Activated CD4-positive, alpha-beta memory T cell treated with anti-CD3 and anti-CD28 coated beads, Interleukin-2, amount 10 ng/mL, durations not matched to agents 7 days and 5 days (primary cell): Measurements from ENCODE around the gene ACAT1. TPM values are rescaled to one million over a fixed set of nuclear protein-coding genes. Genes with fewer than 3 reads are reported as not detected.

ENCODE experiments used
- CTCF ChIA-PET: fragments of 350-600 bp; sonication (Branson Sonifier 250); formaldehyde crosslinking; loops from one replicate; lab custom pipeline; 2021; ENCODE audit warnings: antibody characterized with exemption, inconsistent platforms; lab: Charles Lee
- POLR2A ChIA-PET: fragments of 350-600 bp; sonication (Branson Sonifier 250); formaldehyde crosslinking; loops from one replicate; lab custom pipeline; 2021; ENCODE audit warnings: antibody characterized with exemption; lab: Charles Lee
- DNase-seq: peaks from one replicate; pipeline ENCODE4 v3.0.0-alpha.2; 2020
- H3K27ac Mint-ChIP-seq: one replicate; pipeline ENCODE4 v1.8.0; 2021; ENCODE audit warnings: mild to moderate bottlenecking, mixed read lengths
- H3K27me3 Mint-ChIP-seq: one replicate; pipeline ENCODE4 v1.8.0; 2021; ENCODE audit warnings: mixed read lengths
- H3K36me3 Mint-ChIP-seq: one replicate; pipeline ENCODE4 v1.8.0; 2021; ENCODE audit warnings: low read depth, mixed read lengths
- H3K4me1 Mint-ChIP-seq: one replicate; pipeline ENCODE4 v1.8.0; 2021; ENCODE audit warnings: mixed read lengths
- H3K4me3 Mint-ChIP-seq: one replicate; pipeline ENCODE4 v1.8.0; 2021; ENCODE audit warnings: mild to moderate bottlenecking, mixed read lengths
- H3K9me3 Mint-ChIP-seq: one replicate; pipeline ENCODE4 v1.8.0; 2021; ENCODE audit warnings: mixed read lengths
- total RNA-seq, 2 experiments: library from RNA; stranded (reverse); gene quantifications; one replicate each; pipeline ENCODE4 v1.2.3, GENCODE V29; 2021

The ACAT1 gene
- total RNA-seq = 10 to 100 TPM; 46.2 to 55.1 TPM

- ChIA-PET CTCF (interaction anchor here (0.6 to 1.6 kb wide), 4 partner anchors 40 to 199 kb away, joined by 3 to 5 read pairs (median 4); partner anchors contain the start of gene CUL5), POLR2A (interaction anchor here (0.8 to 2.3 kb wide), 7 partner anchors 9 to 116 kb away, joined by 3 to 8 read pairs (median 5); partner anchors contain the start of genes ATM, CUL5 and NPAT)
- Mint-ChIP-seq H3K36me3 (peaks cover 22% of the 10 kb centered on the region), H3K4me3 (peak within 1 kb of the TSS; percentile 87), H3K27ac (peak within 1 kb of the TSS; percentile 67), H3K4me1 (peaks cover 53% of the 10 kb centered on the region), H3K9me3 (no peaks in the 10 kb centered on the region), H3K27me3 (no peaks in the 10 kb centered on the region)
- DNase-seq = peak; percentile 96
Measured at GRCh38 chr11:108121274-108122155, at the start of gene ACAT1. Gene ACAT1 (plus strand): TSS chr11:108121567. CDS start chr11:108121607, 40 bp downstream.

- no peaks in the 10 kb centered on the region for H3K4me1 Mint-ChIP-seq
- no peak for DNase-seq
- H3K36me3 Mint-ChIP-seq = peaks cover 38% of the 10 kb centered on the region
- ChIA-PET CTCF (no interaction called here), POLR2A (no interaction called here)
- no peak overlapping the region for H3K27ac Mint-ChIP-seq
- H3K4me3 Mint-ChIP-seq = no peak overlapping the region
- H3K9me3 Mint-ChIP-seq = no peaks in the 10 kb centered on the region
- H3K27me3 Mint-ChIP-seq = no peaks in the 10 kb centered on the region
Measured at GRCh38 chr11:108084811-108085210, 36.6 kb upstream of the ACAT1 start.

- no peaks in the 10 kb centered on the region for H3K27me3 Mint-ChIP-seq
- peaks cover 31% of the 10 kb centered on the region for H3K36me3 Mint-ChIP-seq
- no peak for DNase-seq
- H3K9me3 Mint-ChIP-seq = no peaks in the 10 kb centered on the region
- H3K4me3 Mint-ChIP-seq = no peak overlapping the region
- ChIA-PET CTCF (no interaction called here), POLR2A (interaction anchor here (0.8 kb wide), 1 partner anchor 15 kb away, joined by 3 read pairs; no protein-coding TSS in a partner anchor)
- H3K4me1 Mint-ChIP-seq = no peaks in the 10 kb centered on the region
- H3K27ac Mint-ChIP-seq = no peak overlapping the region
Measured at GRCh38 chr11:108085672-108086071, 35.7 kb upstream of the ACAT1 start.

GRCh38 chr11:108092134-108092533, 29.2 kb upstream of the ACAT1 start:
- H3K4me3 Mint-ChIP-seq = no peak overlapping the region
- H3K4me1 Mint-ChIP-seq = no peaks in the 10 kb centered on the region
- no peaks in the 10 kb centered on the region for H3K27me3 Mint-ChIP-seq
- peaks cover 28% of the 10 kb centered on the region for H3K36me3 Mint-ChIP-seq
- POLR2A ChIA-PET = no interaction called here
- H3K9me3 Mint-ChIP-seq = no peaks in the 10 kb centered on the region
- H3K27ac Mint-ChIP-seq = no peak overlapping the region
- no peak for DNase-seq
- CTCF ChIA-PET = interaction anchor here (1.4 kb wide), 1 partner anchor 83 kb away, joined by 7 read pairs; the partner anchor contains the start of gene CUL5

- Mint-ChIP-seq H3K27ac (no peak overlapping the region), H3K9me3 (no peaks in the 10 kb centered on the region), H3K36me3 (peaks cover 31% of the 10 kb centered on the region), H3K27me3 (no peaks in the 10 kb centered on the region), H3K4me3 (no peak overlapping the region), H3K4me1 (no peaks in the 10 kb centered on the region)
- no peak for DNase-seq
- ChIA-PET CTCF (no interaction called here), POLR2A (no interaction called here)
Measured at GRCh38 chr11:108093128-108093904, 28.1 kb upstream of the ACAT1 start.

- Mint-ChIP-seq H3K27ac (no peak overlapping the region), H3K4me3 (no peak overlapping the region), H3K4me1 (no peaks in the 10 kb centered on the region), H3K27me3 (no peaks in the 10 kb centered on the region), H3K36me3 (peaks cover 30% of the 10 kb centered on the region), H3K9me3 (no peaks in the 10 kb centered on the region)
- ChIA-PET POLR2A (no interaction called here), CTCF (no interaction called here)
- no peak for DNase-seq
Measured at GRCh38 chr11:108097179-108097578, 24.2 kb upstream of the ACAT1 start.

GRCh38 chr11:108101090-108101775, 20.1 kb upstream of the ACAT1 start:
- DNase-seq = no peak
- no peaks in the 10 kb centered on the region for H3K27me3 Mint-ChIP-seq
- no peak overlapping the region for H3K4me3 Mint-ChIP-seq
- H3K36me3 Mint-ChIP-seq = peaks cover 25% of the 10 kb centered on the region
- H3K9me3 Mint-ChIP-seq = no peaks in the 10 kb centered on the region
- no peak overlapping the region for H3K27ac Mint-ChIP-seq
- CTCF ChIA-PET = interaction anchor here (1.2 kb wide), 1 partner anchor 92 kb away, joined by 3 read pairs; the partner anchor contains the start of gene CUL5
- no peaks in the 10 kb centered on the region for H3K4me1 Mint-ChIP-seq
- POLR2A ChIA-PET = no interaction called here

- no peak for DNase-seq
- Mint-ChIP-seq H3K9me3 (no peaks in the 10 kb centered on the region), H3K4me3 (no peak overlapping the region), H3K4me1 (peaks cover 2% of the 10 kb centered on the region), H3K36me3 (no peaks in the 10 kb centered on the region), H3K27me3 (no peaks in the 10 kb centered on the region), H3K27ac (no peak overlapping the region)
- POLR2A ChIA-PET = interaction anchor here (0.6 kb wide), 1 partner anchor 44 kb away, joined by 4 read pairs; no protein-coding TSS in a partner anchor
- CTCF ChIA-PET = interaction anchor here (0.6 to 1.0 kb wide), 2 partner anchors 33 to 590 kb away, joined by 3 to 6 read pairs; no protein-coding TSS in a partner anchor
Measured at GRCh38 chr11:108111126-108111525, 10.2 kb upstream of the ACAT1 start.

- Mint-ChIP-seq H3K27me3 (no peaks in the 10 kb centered on the region), H3K36me3 (no peaks in the 10 kb centered on the region), H3K9me3 (no peaks in the 10 kb centered on the region), H3K4me1 (peaks cover 2% of the 10 kb centered on the region), H3K4me3 (no peak overlapping the region), H3K27ac (no peak overlapping the region)
- POLR2A ChIA-PET = no interaction called here
- no peak for DNase-seq
- CTCF ChIA-PET = interaction anchor here (0.7 to 1.3 kb wide), 2 partner anchors 9 to 44 kb away, joined by 3 read pairs; no protein-coding TSS in a partner anchor
Measured at GRCh38 chr11:108112057-108112456, 9.3 kb upstream of the ACAT1 start.

- H3K9me3 Mint-ChIP-seq = no peaks in the 10 kb centered on the region
- ChIA-PET CTCF (no interaction called here), POLR2A (no interaction called here)
- H3K27me3 Mint-ChIP-seq = no peaks in the 10 kb centered on the region
- H3K36me3 Mint-ChIP-seq = no peaks in the 10 kb centered on the region
- H3K4me3 Mint-ChIP-seq = no peak overlapping the region
- no peak for DNase-seq
- H3K4me1 Mint-ChIP-seq = peaks cover 9% of the 10 kb centered on the region
- no peak overlapping the region for H3K27ac Mint-ChIP-seq
Measured at GRCh38 chr11:108115500-108116140, 5.7 kb upstream of the ACAT1 start.

- H3K36me3 Mint-ChIP-seq = peaks cover 3% of the 10 kb centered on the region
- H3K4me3 Mint-ChIP-seq = no peak overlapping the region
- no peak overlapping the region for H3K27ac Mint-ChIP-seq
- POLR2A ChIA-PET = interaction anchor here (0.9 to 1.7 kb wide), 4 partner anchors 10 to 531 kb away, joined by 3 to 8 read pairs (median 4); partner anchors contain the start of genes ATM, CUL5 and NPAT
- peaks cover 25% of the 10 kb centered on the region for H3K4me1 Mint-ChIP-seq
- H3K9me3 Mint-ChIP-seq = no peaks in the 10 kb centered on the region
- CTCF ChIA-PET = interaction anchor here (0.6 to 3.3 kb wide), 9 partner anchors 8 to 617 kb away, joined by 3 to 39 read pairs (median 7); partner anchors contain the start of genes ATM, CUL5, DDX10 and NPAT
- no peak for DNase-seq
- H3K27me3 Mint-ChIP-seq = no peaks in the 10 kb centered on the region
Measured at GRCh38 chr11:108117746-108118371, 3.5 kb upstream of the ACAT1 start.
